ENCODE measurements around the gene NBDY.
"Not testable (repeated sequence)": the region's sequence is repeated elsewhere in the genome, so short reads cannot be mapped to it uniquely, and the experiment has no call there.

Gene NBDY

DNA sequence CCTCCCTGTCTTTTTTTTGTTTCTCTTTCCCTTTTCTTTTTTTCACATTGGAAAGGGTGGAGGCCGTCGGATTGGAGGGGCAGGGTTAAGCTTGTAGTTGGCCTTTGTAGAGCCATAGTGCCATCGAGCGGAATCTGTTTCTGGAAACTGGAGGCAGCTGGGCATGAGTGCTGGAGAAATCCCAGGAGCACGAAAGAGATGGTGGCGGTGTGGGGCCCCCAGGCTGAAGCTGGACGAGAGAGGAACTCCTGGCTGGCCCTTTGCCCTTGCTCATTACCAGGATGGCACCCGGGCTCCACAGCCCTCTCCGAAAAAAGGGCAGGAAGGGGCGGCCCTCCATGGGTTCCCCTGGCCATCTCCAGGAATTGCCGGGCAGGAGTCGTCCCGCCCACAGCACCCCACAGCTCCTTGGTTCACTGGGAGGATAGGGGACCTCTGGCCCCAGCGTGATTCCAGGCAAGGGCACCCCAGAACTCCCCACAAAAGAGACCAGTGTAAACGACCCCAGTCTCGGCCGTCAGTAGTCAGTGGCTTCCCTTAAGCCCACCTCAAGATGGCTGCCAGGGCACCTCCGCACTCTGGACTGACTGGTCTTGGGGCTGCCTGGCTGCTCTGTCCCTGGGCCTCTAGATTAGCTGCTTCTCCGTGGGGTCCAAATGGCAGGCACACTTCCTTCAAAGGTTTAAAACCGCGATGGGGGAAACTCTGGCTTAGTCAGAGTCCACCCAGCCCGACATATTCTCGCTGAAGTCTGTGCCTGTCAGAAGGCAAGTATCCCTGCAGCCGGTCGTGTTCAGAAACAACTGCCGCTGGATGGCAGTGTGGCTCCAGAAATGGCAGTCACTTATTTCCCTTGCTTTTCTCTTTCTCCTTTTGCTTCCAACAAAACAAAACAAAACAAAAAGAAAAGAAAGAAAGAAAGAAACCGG is 74.1 kb downstream of the NBDY start:
- peak; percentile 50 to 52 for DNase-seq

DNA sequence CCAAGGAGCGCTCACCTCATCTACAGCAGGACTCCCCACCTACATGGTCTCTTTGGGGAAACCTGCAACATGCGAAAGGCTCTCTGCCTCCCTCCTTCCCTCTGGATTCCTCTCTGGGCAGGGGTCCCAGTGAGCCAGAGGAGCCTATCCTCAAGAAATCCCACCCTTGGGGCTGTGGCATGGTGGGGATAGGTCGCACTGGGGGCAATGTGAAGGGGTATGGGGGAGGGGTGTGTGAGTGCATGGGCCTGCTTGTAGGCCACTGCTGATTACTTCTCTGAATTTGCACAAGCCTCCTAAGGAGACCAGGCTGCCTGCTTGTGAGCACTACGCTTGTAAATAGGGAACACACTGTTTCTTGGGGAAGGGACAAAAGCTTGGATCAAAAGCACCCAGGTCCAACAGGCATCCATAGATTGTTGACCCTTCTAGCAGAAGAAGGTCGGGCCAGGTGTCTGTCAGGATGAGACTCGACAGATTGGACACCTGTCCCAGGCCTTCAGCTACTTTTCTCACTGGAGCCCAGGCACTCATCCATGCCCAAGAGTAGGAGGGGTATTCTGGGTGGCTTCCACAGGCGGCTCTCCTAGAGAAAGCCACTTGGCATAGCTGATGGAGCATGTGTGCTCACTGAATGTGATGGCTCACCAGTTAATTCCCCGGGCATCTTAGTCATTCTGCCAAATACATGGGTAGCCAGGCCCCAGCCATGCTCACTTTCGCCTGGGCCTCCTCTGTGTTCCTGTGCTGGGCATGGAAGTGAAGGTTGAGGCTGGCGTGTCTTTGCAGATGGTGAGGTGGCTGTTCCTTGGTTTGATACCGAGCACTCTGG is 75.0 kb downstream of the NBDY start:
- no peak for DNase-seq

DNA sequence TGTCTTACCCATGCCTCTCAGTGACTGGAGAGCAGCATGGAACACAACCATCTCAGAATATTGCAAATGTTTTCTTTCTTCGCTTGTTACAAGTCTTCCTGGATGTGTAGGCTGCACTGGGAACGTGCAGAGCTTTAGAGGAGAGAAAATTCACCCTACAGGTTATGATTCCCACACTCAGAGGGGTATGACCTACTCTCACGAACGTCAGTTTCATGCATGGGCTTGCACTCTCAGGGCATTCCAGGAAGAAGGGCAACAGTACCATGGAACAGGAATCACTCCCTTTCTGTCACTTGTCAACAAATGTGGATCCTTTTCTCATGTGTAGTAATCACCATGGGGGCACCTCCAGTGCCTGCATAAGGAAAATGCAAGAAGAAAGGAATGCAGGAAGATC is 75.8 kb downstream of the NBDY start:
- DNase-seq = no peak

DNA sequence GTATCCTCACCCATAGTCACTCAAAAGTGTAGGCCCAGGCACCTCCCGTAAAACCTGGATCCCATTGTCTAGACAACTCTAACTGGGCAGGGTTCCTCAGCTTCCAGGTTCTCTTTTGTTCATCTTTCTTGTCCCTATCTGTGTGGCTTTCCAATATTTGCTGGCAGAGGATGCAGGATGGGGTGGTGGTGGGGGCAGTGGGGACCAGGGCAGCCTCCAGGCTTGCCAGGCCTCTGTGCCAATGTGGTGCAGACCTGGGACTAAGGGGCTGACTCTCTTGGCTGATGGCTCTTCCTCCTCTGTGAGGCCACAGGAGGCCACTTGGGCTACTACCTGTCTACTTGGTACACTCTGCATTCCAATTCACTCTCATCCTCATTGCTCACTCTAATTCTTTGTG is 76.4 kb downstream of the NBDY start:
- no peak for DNase-seq

DNA sequence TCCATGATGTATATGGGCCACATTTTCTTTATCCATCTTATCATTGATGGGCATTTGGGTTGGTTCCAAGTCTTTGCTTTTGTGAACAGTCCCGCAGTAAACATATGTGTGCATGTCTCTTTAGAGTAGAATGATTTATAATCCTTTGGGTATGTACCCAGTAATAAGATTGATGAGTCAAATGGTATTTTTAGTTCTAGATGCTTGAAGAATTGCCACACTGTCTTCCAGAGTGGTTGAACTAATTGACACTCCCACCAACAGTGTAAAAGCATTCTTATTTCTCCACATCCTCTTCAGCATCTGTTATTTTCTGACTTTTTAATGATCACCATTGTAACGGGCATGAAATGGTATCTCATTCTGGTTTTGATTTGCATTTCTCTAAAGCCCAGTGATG is 77.1 kb downstream of the NBDY start:
- DNase-seq = not testable (repeated sequence)

DNA sequence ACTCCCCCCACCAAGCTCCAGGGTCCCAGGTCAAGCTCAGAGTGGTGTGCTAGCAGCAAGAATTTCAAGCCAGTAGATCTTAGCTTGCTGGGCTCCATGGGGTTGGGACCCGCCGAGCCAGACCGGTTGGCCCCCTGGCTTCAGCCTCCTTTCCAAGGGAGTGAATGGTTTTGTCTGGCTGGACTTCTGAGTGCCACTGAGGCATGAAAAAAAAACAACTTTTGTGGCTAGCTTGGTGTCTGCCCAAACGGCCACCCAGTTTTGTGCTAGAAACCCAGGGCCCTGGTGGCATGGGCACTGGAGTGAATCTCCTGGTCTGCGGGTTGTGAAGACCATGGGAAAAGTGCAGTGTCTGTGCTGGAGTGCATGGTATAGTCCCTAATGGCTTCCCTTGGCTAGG is 82.6 kb downstream of the NBDY start:
- DNase-seq = no peak

DNA sequence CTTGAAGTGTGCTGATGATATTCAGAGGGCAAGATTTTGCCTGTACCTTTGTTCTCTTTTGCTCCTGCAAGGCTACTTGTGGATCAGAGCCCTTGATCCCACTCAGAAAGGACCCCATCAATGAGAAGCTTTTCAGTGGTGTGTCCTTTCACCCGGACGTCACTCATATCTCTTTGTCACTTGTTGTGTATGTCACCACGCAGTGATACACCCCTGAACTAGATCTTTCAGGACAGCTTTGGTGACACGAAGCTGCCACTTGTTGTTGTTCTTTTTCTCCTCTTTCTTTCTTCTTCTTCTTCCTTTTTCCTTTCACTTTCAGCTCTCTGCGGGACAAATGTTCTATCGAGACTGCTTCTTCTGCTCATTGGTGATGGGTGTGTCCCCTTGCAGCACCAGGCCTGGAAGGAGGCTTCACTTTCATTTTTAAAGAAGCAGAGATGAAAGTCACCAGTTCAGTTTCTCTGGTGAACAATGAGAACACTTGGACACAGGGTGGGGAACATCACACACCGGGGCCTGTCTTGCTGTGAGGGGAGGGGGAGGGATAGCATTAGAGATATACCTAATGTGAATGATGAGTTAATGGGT is 83.6 kb downstream of the NBDY start:
- peak in 1 of 2 experiments; percentile 30 for DNase-seq

DNA sequence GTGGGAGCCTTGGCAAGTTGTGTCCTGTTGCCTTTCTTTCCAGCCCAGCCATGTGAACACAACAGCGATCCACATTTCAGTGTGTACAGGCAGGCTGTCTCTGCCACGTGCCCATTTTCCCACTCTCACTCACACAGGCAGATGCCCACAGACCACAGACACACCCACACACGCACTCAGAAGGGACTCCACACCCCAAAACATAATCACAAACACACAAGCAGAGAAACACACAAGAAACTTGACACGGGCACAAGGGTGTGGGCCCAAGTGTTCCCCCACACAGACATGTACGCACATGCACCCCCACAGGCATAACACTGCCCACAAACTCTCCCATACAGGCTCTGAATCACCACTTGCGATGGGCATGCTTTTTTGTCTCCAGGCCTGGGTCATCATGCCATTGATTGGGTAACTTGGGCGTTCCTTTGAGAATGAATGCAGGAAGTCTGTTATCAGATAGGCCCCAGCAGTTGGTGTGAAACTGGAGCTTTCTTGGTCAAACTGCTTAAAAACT is 84.3 kb downstream of the NBDY start:
- peak in 1 of 2 experiments; percentile 42 for DNase-seq

DNA sequence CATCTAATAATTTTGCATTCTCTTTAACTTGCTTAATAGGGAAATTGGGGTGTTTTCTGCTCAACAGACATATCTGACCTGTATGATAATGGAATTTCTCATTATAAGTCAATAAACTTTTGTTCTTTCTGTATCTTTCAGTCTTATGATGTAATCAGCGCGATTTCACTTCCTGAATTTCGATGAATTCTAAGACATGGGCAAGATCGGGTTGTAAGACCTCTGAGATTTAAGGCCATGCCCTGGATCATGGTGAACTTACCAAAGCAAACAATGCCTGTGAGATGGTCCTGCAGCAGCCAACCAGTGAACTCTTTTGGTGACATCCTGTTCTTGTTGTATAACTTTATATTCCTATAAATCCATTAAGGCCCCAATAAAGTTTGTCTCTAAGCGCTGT is 88.1 kb downstream of the NBDY start:
- DNase-seq = no peak

DNA sequence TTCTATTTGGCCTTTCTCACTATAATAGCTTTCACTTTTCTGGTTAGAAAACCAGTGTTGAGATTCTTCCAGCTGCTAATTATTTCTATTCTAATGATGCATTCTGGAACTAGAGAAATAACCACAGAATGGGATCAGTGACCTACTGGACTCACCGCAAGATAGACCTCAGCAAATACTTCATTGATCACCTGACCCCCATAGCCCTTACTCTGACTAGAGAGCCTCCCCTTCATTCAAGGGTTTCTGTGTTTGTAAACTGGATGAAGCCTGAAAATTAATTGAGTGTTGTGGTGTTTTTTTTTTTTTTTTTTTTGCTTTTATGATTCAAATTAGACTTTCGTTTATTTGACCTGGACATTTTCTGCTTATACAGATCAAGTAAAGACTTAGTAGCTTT is 97.0 kb downstream of the NBDY start:
- DNase-seq = no peak

DNA sequence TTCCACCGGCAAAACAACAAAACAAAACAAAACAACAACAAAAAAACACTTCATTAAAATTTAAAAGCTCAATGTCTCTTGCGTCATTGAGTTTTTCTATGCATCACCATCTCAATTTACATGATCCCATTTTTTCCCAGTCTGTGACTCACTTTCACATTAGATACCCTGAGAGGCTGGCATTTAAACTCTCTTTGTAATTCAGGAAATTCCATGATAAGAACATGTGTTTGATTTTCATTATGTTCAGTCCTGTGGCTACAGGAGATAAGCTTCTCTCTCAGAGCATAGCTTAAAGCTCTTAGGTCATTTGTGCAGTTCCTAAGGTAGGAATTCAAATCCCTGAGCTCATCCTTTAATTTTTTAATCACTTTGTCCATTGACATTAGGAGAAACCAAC is 104.6 kb downstream of the NBDY start:
- DNase-seq = no peak

DNA sequence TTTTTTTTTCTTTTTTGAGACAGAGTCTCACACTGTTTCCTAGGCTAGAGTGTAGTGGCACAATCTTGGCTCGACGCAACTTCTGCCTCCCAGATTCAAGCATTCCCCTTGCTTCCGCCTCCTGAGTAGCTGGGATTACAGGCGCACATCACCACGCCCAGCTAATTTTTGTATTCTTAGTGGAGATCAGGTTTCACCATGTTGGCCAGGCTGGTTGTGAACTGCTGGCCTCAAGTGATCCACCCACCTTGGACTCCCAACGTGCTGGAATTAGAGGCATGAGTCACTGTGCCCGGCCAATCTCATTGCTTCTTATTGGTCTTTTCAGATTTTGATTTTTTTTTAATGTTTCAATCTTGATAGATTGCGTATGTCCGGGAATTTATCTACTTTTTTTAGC is 124.4 kb downstream of the NBDY start:
- DNase-seq = no peak

DNA sequence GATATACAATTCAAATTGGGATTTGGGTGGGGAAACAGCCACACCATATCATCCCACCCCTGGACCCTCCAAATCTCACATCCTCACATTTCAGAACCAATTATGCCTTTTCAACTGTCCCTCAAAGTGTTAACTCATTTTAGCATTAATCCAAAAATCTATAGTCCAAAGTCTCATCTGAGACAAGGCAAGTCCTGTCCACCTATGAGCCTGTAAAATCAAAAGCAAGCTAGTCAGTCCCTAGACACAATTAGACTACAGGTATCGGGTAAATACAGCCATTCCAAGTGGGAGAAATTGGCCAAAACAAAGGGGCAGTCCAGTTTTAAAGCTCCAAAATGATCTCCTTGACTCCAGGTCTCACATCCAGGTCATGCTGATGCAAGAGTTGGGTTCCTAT is 128.0 kb downstream of the NBDY start:
- no peak for DNase-seq

DNA sequence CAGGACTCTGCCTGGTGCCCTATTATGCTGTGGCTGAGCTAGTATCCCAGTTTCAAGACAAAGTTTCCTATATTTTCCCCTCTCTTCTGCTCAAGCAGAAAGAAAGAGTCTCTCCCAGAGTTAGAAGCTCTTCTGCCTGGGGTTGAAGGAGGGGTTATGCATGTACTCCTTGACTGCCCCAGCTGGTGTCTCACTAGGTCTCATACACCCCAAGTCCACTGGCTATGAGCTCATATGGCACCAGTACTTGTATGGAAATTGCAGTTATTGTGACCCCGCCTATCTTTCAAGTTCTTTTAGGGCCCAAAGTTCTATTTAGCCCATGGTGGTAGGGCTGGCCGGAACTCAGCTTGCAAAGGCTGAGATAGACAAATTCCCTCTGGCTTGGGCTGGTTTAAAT is 131.8 kb downstream of the NBDY start:
- no peak for DNase-seq

Data from stimulated activated CD4-positive, alpha-beta T cell treated with anti-CD3 and anti-CD28 coated beads, Interleukin-4, amount 100 ng/mL, for 4 hours (primary cell).